Measurements from ENCODE around the gene BEX1.
"Not testable (repeated sequence)": the region's sequence is repeated elsewhere in the genome, so short reads cannot be mapped to it uniquely, and the experiment has no call there.

BEX1 gene

DNA sequence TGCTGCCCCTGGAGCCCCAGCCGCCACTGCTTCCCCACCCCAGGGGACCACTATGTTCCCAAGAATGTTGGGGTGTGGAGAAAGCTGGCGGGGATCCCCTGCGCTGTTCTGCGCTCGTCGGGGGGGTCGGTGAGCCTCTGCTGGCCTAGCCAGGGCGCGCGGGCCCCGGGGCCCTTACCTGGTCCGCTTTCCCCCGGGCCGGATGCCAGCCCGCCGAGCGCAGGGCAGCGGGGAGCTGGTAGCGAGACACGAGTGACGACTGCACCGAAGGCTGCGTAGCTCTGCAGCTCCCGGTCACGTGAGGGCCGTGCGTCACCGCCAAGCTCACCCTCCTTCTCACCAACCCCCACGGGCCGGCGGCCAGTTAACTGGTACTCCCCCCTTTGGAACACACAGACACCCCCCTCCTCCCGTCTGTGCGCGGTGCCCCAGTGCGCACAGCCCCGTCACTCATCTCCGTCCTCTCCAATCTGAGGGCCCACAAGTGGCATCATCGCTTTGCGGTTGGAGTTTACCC lies at the start of gene BEX1:
Gene BEX1, minus strand, starts transcription at position 254 of the 517 bp plus-strand sequence. CDS start 897 bp downstream, outside the sequence.
- DNase-seq (ENCODE audit: low spot score), result no peak

DNA sequence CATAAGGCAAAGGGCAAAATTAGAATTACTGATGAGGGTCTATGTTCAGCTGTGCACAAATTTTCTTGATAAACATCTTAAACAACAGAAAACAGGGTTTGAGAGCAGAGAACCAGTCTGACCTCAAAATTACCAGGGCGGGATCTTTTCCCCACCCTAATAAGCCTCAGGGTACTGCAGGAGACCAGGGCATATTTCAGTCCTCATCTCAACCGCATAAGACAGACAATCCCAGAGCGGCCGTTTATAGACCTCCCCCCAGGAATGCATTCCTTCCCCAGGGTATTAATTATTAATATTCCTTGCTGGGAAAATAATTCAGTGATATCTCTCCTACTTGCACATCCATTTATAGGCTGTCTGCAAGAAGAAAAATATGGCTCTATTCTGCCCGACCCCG lies 45.5 kb upstream of the BEX1 start:
- not testable (repeated sequence) for DNase-seq (ENCODE audit: low spot score)

DNA sequence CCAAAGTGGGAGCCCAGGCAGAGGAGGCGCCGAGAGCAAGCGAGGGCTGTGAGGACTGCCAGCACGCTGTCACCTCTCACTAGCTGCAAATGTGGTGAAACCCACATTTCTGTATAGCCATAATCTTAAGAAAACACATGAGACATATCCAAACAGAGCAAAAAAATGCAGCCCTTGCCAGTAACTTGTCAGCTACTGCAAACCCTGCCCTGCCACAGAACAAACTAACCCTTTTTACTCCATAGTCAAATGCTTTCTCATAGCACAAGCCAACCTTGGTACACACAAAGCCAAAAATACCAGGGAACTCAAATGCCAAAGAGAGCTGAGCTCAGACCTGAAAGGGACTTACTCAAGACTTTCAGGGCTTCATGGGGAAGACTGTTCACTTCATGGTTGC lies 43.9 kb upstream of the BEX1 start:
- DNase-seq (ENCODE audit: low spot score), result no peak

DNA sequence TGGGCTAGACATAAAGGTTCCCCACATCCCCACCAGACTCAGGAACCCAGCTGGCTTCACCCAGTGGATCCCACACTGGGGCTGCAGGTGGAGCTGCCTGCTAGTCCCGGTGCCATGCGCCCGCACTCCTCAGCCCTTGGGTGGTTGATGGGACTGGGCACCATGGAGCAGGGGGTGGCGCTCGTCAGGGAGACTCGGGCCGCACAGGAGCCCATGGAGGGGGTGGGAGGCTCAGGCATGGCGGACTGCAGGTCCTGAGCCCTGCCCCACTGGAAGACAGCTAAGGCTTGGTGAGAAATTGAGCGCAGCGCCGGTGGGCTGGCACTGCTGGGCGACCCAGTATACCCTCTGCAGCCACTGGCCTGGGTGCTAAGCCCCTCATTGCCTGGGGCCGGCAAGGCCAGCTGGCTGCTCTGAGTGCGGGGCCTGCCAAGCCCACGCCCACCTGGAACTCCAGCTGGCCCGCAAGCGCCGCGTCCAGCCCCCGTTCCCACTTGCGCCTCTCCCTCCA lies 43.3 kb upstream of the BEX1 start:
- DNase-seq (ENCODE audit: low spot score), result not testable (repeated sequence)

DNA sequence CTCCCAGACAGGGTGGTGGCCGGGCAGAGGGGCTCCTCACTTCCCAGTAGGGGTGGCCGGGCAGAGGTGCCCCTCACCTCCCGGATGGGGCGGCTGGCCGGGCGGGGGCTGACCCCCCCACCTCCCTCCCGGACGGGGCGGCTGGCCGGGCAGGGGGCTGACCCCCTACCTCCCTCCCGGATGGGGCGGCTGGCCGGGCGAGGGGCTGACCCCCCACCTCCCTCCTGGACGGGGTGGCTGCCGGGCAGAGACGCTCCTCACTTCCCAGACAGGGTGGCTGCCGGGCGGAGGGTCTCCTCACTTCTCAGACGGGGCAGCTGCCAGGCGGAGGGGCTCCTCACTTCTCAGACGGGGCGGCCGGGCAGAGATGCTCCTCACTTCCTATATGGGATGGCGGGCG lies 40.4 kb upstream of the BEX1 start:
- not testable (repeated sequence) for DNase-seq (ENCODE audit: low spot score)

DNA sequence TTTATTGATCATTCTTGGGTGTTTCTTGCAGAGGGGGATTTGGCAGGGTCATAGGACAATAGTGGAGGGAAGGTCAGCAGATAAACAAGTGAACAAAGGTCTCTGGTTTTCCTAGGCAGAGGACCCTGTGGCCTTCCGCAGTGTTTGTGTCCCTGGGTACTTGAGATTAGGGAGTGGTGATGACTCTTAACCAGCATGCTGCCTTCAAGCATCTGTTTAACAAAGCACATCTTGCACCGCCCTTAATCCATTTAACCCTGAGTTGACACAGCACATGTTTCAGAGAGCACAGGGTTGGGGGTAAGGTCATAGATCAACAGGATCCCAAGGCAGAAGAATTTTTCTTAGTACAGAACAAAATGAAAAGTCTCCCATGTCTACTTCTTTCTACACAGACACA lies 39.9 kb upstream of the BEX1 start:
- not testable (repeated sequence) for DNase-seq (ENCODE audit: low spot score)

DNA sequence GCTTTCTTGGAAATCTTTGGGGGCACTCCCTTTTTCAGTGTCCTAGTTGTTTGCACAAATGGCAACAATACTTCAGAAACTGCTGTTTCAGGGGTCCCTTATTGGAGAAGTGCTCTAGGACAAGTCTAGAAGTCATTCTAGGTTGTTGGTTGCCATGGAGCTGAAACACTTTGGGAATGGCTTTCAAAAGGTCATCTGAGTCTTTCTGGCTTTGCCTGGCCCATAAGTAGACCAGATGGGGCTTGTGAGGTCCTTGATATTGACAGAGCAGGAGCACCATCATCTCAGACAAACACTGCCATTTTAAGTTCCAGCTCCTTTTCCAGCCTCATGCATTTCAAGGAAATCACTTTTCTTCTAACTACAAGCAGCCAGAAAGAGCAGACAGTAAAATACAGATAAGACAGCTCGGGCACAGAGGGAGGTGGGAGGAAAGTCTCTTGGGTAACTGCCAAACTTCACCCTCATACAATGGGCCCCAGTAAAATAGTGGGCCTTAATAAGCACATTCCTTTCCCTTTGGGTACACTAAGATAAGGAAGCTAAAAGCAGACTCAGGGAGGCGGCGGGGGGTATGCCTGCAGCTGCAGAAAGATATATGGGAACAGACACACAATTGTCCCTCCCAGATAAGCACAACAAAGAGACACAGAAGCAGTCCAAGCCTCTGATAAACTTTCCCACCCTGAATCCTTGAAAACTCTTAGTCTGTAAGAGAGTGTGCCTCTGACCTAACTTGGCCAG lies 37.5 kb upstream of the BEX1 start:
- DNase-seq (ENCODE audit: low spot score), result no peak

DNA sequence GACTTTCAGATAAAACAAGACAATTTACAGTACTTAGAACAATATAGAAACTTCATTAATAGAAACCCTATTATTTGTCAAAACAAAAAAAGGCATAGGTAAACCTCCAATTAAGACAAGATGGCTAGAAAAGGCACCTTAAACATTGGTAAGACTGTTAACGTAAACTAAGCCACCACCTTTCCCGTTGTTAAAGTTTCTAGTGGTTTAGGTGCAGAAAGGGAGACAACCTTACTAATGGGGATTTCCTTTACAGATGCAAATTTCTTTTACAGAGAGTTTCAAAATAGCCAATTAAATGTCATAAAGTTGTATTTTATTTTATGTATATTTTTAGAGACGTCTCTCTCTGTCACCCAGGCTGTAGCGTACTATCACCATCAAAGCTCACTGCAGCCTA lies 36.5 kb upstream of the BEX1 start:
- no peak for DNase-seq (ENCODE audit: low spot score)

DNA sequence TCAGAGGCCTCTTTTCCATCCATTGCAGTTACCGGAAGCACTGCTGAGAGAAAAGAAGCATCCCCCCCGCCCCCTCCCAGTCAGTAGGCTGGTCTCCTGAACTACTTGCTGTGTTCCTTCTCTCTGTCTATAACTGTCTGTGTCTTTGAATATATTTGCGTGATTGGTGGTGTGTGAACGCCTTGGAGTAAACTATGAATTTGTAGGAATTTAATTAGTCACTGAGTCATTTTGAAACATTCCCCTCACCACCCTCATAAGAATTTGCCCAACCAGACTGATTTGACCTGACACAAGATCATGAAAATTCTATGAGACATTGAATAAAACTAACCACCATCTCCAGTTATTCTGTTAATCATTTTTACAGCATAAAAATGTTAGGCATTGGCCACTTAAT lies 35.7 kb upstream of the BEX1 start:
- DNase-seq (ENCODE audit: low spot score), result no peak

DNA sequence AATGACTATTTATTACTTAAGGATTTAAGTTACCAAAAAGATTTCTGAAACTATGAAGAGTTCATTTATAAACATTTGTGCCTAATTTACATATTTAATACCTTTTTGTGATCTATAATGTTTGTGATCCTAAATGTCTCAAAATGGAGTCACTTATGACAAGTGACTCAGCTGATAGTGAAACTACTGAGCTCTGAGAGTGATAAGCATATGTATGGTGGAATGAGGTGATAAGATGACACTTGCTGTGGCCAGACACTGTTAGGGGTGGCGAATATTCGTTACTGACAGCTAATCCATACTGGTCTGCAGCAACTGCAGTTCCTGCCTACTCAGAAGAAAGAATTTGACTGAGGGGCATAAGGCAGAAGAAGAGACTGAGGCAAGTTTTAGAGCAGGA lies 34.5 kb upstream of the BEX1 start:
- DNase-seq (ENCODE audit: low spot score), result no peak

DNA sequence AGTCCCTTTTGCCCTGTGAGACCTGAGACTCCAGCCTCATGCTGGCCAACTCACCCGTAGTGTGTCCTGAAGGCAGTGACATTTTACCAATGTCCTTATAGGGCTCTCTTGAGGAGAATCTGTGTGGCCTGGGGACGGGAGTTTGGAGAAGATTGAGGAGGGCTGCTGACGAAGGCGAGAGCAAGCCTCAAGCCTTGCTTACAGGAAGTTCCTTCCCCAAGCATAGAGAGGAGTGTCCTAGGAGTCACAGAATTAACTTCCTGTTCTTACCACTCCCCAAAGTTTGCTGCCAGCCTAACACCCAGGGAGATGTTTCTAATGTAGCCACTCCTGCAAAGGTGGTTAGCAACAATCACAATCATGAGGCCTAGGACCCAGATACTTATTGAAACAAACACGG lies 29.0 kb upstream of the BEX1 start, which contains the start of gene NXF3:
Gene NXF3, minus strand, starts transcription at position 202 of the 400 bp plus-strand sequence. Its CDS starts 120 bp downstream, at position 82.
- DNase-seq (ENCODE audit: low spot score), result no peak

DNA sequence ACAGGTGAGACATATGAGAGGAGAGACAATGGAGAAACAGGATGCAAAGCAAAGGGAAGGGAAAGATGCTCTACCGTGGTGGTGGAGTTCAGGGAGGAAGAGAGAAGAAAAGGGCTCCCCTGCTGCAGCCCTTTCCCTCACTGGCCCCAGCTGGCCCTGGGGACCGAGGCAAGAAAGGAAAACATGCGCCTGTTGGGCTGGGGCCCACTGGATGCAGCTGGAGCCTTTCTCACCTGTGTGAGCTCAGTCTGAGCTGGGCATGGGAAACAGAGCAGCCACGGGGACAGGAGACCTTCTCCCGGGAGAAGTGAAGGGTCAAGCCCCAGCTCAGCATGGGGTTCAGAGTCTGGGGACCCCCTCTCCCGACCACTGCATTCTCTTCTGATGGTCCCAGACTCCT lies 17.1 kb upstream of the BEX1 start:
- no peak for DNase-seq (ENCODE audit: low spot score)

DNA sequence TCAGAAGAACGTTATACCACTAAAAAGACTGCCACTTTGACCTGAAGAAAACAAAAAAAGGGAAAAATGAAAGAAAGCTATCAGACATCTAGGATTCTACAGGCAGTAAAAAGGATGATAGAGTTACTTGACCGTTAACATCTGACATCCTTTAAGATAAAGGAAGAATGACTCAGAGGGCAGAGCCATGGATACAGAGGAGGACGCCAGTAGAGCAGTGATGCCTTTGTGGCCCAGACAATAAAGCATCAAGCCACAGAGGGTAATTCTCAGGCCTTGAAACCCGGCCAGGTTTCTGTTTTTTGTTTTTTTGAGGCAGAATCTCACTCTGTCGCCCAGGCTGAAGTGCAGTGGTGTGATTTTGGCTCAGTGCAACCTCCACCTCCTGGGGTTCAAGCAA lies 9.5 kb upstream of the BEX1 start:
- DNase-seq (ENCODE audit: low spot score), result no peak

DNA sequence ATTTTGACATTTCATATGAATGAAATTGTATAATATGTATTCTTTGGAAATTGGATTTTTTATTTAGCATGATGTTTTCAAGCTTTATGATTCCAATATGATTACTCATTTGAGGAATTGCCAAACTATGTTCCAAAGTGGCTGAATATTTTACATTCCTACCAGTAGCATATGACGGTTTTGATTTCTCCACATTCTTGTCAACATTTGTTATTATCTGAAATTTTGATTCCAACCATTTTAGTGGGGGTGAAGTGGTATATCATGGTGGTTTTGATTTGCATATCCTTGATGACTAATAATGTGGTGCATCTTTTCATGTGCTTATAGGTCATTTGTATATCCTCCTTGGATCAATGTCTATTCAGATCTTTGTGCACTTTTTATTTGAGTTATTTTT lies 2.6 kb upstream of the BEX1 start:
- no peak for DNase-seq (ENCODE audit: low spot score)

DNA sequence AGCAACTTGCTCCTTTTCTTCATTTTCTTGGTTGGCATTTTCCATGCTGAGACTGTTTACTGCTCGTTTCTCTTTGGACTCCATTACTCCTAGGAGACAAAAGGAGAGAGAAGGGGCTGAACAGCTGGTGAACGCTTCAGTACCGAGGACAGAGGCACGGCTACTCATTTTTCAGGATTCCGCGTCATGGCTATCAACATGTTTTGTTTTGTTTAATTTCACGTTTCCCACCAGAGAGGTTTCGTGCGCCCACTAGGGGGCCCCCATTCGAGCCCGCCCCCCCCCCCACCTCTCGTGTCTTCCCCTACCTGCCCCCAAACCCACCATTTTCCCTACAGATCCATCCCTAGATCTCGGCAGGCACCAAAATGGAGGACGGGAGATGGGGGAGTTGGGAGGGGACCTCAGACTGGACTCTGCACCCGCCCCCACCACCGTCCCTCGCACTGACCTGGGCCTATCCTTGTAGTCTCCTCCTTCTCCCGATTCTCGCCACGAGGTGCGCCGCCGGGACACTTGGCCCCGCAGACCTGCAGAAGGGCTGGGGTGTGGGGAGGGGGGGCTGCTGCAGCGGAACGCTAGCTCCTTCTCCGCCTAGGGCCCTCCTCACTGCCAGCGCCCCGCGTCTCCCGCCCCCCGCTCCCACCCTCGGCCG lies 653 bp downstream of the BEX1 start:
- no peak for DNase-seq (ENCODE audit: low spot score)

DNA sequence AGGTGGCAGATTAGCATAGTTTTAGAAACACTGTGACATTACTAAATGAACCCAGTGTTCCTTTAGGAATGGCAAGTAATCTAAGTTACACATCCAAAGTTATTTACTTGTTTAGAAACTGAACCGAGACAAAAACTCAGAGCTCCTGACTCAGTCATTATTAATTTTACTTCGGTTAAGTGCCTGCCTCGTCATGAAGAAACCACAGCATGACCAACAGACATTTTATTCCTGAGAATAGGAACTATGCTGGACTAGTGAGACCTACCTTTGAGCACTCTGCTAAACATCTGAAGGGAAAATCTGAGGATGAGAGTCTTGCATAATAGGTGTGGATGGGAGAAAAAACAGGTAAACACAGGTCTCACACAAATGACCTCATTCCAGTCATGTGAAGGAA lies 2.5 kb downstream of the BEX1 start:
- DNase-seq (ENCODE audit: low spot score), result no peak

DNA sequence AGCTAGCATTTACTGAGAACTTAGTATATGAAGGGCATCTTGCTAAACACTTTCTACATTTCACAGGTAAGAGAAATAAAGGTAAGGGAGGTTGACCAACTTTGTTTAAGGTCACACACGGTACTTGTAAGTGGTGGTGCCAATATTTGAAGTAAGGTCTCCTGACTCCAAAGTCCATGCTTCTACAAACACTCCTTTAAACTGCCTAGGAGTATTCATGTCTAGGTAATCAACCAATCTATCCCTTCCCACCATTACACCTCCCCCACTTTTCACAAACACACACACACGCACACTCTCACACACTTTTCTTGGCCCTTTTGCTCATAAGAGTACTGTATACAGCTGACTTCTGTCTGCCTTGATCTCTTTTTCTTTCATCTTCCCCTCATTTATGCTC lies 7.1 kb downstream of the BEX1 start:
- DNase-seq (ENCODE audit: low spot score), result no peak

DNA sequence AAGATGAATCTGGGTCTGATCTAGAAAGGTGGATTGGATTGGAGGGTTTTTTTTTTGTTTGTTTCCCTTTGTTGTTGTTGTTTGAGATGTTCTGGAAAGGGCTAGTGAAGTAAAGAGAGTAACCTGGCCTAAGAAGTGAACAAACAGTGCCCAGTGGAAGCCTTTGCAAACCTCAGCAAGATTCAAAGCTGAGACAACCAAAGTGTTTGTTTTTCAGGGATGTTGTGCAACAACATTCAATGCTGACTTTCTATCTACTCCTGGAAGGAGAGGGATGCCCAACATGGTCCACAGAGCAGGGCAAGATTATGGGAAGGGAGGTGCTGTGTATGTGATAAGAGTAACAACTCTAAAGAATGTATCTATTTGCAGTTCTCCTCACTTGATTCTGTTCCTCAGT lies 11.3 kb downstream of the BEX1 start:
- DNase-seq (ENCODE audit: low spot score), result no peak

DNA sequence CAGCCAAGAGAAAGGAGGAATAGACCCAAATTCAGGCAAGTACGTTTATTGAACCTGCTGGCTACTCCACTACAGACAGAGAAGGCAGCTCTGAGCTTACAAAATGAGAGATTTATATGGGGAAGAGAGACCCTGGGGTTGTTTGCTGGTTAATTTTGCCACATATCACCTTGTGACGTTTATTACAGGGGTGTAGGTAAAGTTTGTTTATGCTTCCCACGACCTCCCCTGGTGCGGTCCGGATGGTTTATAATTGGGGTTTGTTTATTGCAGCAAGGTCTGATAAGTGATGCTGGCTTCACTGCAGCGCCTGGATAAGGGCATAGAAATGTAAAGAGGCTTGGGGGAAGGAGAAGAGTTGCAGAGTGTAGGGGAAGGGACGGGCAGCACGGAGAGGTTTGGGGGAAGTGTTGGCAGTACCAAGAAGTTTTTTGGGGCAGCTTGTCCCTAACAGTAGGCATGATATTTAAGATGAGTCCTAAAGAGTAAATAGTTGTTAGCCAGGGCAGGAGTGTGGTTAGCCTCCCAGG lies 12.6 kb downstream of the BEX1 start:
- DNase-seq (ENCODE audit: low spot score), result no peak

DNA sequence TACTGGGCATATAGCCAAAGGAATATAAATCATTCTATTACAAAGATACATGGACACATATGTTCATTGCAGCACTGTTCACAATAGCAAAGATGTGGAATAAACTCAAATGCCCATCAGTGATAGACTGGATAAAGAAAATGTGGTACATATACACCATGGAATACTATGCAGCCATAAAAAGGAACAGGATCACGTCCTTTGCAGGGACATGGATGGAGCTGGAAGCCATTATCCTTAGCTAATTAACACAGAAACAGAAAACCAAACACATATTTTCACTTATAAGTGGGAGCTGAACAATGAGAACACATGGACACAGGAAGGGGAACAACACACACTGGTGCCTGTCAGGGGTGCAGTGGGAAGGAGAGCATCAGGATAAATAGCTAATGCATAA lies 30.6 kb downstream of the BEX1 start:
- DNase-seq (ENCODE audit: low spot score), result not testable (repeated sequence)

DNA sequence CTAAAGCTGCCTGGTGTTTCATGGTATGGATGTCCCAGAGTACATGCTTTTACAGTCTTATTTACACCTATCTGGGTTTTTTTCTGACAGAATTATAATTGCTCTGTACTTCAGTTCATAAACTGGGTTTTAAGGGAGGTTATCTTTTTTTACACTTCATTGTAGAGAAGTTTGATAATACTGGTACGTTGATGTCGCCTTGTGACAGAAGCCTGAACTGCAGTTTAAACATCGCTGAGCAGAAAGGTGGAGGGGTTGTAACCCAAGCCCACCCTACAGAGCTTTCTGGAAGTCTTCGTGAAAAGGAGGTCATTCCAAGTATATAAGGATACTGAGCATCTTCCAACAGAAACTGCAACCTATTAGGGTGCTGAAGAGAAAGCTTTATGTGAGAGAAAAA lies 46.4 kb downstream of the BEX1 start:
- DNase-seq (ENCODE audit: low spot score), result no peak

DNA sequence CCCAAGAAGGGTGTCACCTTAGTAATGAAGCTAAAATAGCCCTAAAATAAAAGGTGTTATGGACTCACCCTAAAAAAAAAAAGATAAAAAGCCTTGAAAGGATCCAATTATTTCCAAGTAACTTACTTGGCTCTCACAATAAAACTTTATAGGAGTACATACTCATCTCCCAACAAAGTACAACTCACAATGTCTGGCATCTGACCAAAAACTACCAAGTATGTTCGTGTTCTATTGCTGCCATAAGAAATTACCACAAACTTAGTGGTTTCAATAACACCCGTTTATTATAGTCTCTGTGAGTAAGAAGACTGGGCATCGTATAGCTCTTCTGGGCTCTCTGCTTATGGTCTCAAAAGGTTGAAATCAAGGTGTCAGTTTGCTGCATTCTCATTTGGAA lies 51.0 kb downstream of the BEX1 start:
- no peak for DNase-seq (ENCODE audit: low spot score)

All from RKO (cell line).